ENCODE measurements around the gene ZBTB47.

ZBTB47 gene

DNA sequence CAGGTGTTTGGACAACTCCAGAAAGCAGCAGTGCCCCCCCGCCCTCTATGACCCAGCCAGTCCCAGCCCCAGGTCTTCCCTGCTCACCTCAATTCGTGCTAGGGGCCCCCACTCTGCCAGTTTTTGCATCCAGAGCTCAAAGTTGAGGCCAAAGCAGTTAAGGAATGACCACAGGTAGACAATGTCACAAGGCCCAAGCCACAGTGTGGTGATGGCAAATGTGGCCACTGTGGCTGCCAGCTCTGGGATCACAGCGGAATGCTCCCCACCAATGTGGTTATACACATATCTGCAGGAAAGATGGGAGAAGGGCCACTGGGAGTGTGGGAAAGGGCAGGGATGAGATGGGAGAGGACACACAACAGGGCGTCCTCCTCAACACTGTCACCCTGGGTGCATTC lies 40.0 kb downstream of the ZBTB47 start:
- H3K9me3 Mint-ChIP-seq = no peaks in the 10 kb centered on the region
- no peaks in the 10 kb centered on the region for H3K36me3 Mint-ChIP-seq (ENCODE audit: low read depth)
- H3K27ac Mint-ChIP-seq = no peak overlapping the region
- TF ChIP-seq, protein P1, sequence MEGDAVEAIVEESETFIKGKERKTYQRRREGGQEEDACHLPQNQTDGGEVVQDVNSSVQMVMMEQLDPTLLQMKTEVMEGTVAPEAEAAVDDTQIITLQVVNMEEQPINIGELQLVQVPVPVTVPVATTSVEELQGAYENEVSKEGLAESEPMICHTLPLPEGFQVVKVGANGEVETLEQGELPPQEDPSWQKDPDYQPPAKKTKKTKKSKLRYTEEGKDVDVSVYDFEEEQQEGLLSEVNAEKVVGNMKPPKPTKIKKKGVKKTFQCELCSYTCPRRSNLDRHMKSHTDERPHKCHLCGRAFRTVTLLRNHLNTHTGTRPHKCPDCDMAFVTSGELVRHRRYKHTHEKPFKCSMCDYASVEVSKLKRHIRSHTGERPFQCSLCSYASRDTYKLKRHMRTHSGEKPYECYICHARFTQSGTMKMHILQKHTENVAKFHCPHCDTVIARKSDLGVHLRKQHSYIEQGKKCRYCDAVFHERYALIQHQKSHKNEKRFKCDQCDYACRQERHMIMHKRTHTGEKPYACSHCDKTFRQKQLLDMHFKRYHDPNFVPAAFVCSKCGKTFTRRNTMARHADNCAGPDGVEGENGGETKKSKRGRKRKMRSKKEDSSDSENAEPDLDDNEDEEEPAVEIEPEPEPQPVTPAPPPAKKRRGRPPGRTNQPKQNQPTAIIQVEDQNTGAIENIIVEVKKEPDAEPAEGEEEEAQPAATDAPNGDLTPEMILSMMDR (IDR thresholded peaks at IDR 0.05; ENCODE audit: unreplicated experiment in 3 of 3) = no peak
- H3K4me3 Mint-ChIP-seq = no peak overlapping the region
- H3K27me3 Mint-ChIP-seq (ENCODE audit: low read depth) = peaks cover 21% of the 10 kb centered on the region
- H3K4me1 Mint-ChIP-seq = peaks cover 13% of the 10 kb centered on the region

DNA sequence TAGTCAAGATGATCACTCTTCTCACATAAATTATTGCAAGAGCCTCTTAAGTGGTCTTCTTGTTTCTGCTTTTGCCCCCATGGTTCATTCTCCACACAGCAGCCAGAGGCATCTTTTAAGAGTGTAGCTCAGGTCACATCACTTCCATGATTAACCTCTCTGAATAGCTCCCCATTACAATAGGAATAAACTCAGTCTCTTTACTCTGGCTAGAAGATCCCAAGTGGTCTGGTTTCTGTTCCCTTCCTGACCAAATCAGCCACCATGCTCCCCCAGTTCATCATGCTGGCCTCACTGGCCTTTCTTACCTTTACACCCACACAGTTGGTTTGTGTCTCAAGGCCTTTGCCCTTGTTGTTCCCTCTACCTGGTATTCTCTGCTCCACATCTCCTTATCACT lies 40.9 kb downstream of the ZBTB47 start:
- H3K27ac Mint-ChIP-seq = no peak overlapping the region
- H3K36me3 Mint-ChIP-seq (ENCODE audit: low read depth) = no peaks in the 10 kb centered on the region
- TF ChIP-seq, protein P1 (IDR thresholded peaks at IDR 0.05; ENCODE audit: unreplicated experiment in 3 of 3) = no peak
- H3K27me3 Mint-ChIP-seq (ENCODE audit: low read depth) = peaks cover 19% of the 10 kb centered on the region
- no peaks in the 10 kb centered on the region for H3K9me3 Mint-ChIP-seq
- H3K4me3 Mint-ChIP-seq = no peak overlapping the region
- H3K4me1 Mint-ChIP-seq = peaks cover 7% of the 10 kb centered on the region

DNA sequence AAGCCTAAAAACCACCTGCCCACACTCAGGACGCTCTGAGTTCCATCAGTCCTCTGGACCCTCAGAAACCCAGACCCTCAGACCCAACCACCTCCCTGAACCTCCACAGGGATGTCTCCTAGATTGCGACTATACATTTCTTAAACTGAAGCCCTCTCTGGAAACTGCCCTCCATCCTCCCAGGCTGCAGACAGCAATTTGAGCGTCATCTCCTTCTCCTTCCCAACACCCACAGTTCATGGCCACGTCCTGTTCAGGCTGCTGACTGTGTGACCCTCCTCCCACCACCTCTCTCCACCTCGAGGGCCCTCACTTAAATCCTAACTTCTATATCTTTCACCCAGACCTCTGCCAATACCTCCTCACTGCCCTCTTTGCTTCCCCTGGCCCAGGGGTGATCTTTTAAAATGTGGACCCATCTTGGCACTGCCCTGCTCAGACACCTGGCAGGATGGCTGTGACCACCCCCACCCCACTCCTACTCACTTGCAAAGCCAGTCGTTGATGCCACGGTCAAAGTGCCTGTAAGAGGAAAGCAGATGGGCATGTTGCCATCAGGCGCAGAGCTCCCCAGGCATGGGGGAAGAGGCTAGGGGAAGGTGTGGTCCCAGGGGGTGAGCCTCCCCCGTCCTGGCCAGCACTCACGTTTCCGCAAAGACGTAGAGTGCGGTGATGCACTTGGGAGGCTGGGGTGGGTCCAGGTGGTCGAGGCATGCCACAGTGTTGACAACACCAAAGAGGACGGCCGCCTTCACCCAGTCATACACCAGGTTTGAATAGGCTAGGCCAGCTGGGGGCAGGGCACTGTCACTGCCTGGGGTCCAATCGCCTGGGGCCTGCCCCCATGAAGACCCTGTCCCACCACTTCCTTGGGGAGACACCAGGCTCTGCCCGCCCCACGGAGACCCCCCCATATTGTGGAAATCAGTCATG lies 43.1 kb downstream of the ZBTB47 start:
- H3K4me3 Mint-ChIP-seq = no peak overlapping the region
- no peaks in the 10 kb centered on the region for H3K4me1 Mint-ChIP-seq
- no peaks in the 10 kb centered on the region for H3K36me3 Mint-ChIP-seq (ENCODE audit: low read depth)
- TF ChIP-seq, protein P1 (IDR thresholded peaks at IDR 0.05; ENCODE audit: unreplicated experiment in 3 of 3) = no peak
- no peak overlapping the region for H3K27ac Mint-ChIP-seq
- H3K9me3 Mint-ChIP-seq = no peaks in the 10 kb centered on the region
- H3K27me3 Mint-ChIP-seq (ENCODE audit: low read depth) = peaks cover 8% of the 10 kb centered on the region

DNA sequence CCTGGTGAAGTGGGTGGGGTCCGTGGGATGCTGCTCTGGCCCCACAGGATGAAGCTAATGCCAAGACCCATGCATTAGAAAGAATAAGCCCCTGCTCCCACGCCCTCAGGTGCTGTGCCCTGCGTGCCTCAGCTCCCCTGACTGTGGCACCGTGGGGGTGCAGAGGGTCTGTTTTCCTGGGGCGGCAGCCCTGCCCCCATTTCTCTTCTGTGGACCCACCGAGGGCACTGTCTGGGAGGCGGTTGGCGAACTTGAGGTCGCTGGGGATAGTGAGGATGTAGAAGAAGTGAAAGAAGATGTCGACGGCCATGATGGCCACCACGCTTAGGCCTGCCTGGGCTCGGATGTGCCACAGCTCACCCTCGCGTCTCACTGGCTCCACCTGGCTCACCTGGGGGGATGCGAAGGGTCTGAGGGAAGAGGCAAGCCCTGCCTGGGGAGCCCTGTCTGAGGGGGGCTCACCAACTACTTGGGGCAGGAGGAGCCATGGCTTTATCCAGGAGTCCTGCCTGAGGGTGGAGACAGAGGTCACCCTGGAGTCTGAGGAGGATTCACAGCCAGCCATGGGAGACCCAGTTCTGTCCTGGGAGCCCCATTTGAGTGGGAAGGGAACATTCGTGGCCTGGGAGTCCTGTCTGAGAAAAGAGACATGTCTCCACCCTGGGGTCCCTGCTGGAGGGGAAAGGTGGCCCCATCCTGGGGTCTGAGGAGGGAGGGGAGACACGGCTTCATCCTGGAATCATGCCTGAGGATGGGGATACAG lies 44.0 kb downstream of the ZBTB47 start:
- Mint-ChIP-seq H3K4me3 (no peak overlapping the region), H3K36me3 (ENCODE audit: low read depth) (no peaks in the 10 kb centered on the region), H3K27me3 (ENCODE audit: low read depth) (peaks cover 8% of the 10 kb centered on the region), H3K27ac (no peak overlapping the region), H3K9me3 (no peaks in the 10 kb centered on the region), H3K4me1 (no peaks in the 10 kb centered on the region)
- TF ChIP-seq, protein P1 (IDR thresholded peaks at IDR 0.05; ENCODE audit: unreplicated experiment in 3 of 3) = no peak

DNA sequence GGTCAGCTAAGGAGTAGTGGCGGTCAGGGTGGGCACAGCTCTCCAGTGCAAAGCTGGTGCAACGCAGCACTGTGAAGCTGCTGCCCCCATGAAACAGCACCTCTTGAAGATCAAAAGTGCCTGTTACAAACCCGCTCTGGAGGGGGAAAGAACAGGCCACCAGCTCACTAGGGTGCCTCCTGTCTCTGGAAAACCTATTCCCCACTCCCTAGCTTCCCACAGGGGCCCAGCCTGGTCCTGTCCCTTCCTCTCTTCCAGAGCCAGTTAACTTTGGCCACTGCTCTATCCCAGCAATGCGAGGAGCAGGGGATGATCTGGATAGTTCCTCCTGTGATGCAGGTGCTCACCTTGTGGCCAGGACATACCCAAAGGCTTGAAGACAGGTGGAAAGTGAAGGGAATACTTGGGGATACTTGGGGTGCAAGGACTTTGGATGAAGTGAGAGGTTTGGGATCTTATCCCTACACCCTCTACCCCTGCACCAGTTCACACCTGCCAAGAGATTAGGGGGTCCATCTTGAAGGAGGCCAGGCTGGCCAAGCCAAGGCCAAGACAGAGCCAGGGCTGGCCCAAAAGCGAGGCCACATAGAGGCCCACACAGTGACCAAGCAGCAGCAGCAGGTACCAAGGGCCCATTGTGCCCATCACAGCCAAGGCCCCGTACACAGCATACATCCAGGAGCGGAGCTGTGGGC lies 44.9 kb downstream of the ZBTB47 start:
- Mint-ChIP-seq H3K27ac (no peak overlapping the region), H3K4me3 (no peak overlapping the region), H3K36me3 (ENCODE audit: low read depth) (no peaks in the 10 kb centered on the region), H3K4me1 (peaks cover 6% of the 10 kb centered on the region), H3K27me3 (ENCODE audit: low read depth) (peaks cover 8% of the 10 kb centered on the region), H3K9me3 (no peaks in the 10 kb centered on the region)
- TF ChIP-seq, protein P1 (IDR thresholded peaks at IDR 0.05; ENCODE audit: unreplicated experiment in 3 of 3) = no peak
